UCSD-AML1 (cell line): ENCODE results near the gene ZNF337.
"Not testable (repeated sequence)": the region's sequence is repeated elsewhere in the genome, so short reads cannot be mapped to it uniquely, and the experiment has no call there.

ENCODE experiments used
- DNase-seq: peaks from one replicate; lab custom pipeline; 2025; ENCODE audit not compliant: unreplicated experiment; lab: John Stamatoyannopoulos, UW

The ZNF337 gene

GRCh38 chr20:25630615-25631014 is 66.0 kb downstream of the ZNF337 start:
- DNase-seq = not testable (repeated sequence)

- DNase-seq = no peak
These were observed 66.7 kb downstream of the ZNF337 start for GRCh38 chr20:25629816-25630499.

- no peak for DNase-seq
These were observed 69.9 kb downstream of the ZNF337 start for GRCh38 chr20:25626779-25627178.

GRCh38 chr20:25624500-25624939 is 72.1 kb downstream of the ZNF337 start:
- DNase-seq = no peak
